HCT116 (cell line): ENCODE results near the gene NAA50.

Experiments used
- EZH2 ChIP-seq: fragments of 200-600 bp; sonication (generic); IDR thresholded peaks from 2 replicates; pipeline ENCODE4 v1.6.1; 2017; ENCODE audit warnings: antibody characterized with exemption, mixed run types
- POLR2A ChIP-seq: IDR thresholded peaks from 2 replicates; pipeline ENCODE4 v1.7.0; 2011; ENCODE audit warnings: borderline replicate concordance; ENCODE audit not compliant: insufficient read depth, insufficient read length; ENCODE audit errors: extremely low read depth
- POLR2AphosphoS5 ChIP-seq: IDR thresholded peaks from 2 replicates; pipeline ENCODE4 v1.6.1; 2011; ENCODE audit warnings: mild to moderate bottlenecking, low read depth, low read length, moderate library complexity
- ZNF274 ChIP-seq: fragments of 200-500 bp; sonication (Bioruptor generic); IDR thresholded peaks from 2 replicates; pipeline ENCODE4 v1.6.1; 2014; ENCODE audit warnings: mild to moderate bottlenecking, low read depth, low read length, inconsistent platforms

DNA sequence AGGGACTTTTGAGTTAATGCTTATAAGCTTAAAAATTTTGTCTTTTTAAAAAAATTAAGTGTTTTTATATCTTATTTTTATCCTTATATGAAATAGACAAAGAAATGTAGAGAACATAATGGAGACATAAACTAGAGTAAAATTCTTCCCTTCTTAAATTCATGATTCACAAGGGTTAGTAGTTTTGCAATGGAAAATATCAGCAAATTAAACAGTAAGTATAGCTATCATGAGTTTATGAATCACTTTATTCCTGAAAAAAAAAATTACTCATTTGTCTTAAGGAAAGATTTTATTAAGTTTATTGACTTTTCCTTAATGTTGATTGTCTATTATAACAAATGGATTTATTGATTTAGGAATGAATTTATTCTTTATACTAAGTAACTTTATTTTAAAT is 5.1 kb upstream of the NAA50 start:
- TF ChIP-seq EZH2 (no peak), POLR2A (no peak), ZNF274 (no peak), POLR2AphosphoS5 (no peak)
